Measurements from ENCODE around the gene FOXE3.

Gene FOXE3

DNA sequence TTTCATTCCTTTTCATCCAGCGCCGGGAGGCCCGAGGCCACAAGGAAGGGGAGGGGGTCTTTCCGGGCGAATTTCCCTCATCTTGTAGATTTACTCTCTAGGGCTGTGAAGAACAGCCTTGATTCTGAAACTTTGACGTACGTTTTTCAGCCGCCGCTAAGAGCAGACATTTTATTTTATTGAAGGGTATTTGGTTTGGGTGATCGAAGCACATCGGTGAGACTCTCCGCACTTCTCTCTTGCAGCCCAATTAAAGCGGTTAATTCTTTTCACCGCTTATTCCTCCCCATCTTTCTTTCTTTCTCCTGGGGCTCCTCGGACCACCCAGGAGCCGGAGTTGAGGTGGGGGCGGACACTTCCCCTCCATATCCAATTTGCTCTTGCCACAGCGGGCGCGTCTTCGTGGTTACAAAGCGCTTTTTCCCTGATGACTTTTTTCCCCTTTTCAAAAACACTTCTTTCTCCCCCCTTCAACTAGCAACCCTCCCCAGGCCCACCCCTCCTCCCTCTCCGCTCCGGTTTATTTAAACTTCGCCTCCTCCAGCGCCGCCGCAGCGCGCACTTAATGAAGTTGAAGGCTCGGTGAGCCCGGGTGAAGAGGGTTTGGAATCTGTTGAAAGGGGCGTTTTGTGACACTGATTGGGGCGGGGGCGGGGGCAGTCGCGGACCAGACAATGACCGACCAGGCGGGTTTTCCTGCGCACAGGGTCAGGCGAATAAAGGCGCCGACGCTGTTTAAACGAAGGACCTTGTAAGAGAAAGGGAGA, 27.6 kb downstream of the FOXE3 start:
- no peaks in the 10 kb centered on the region for H3K36me3 ChIP-seq (replicated peaks; ENCODE audit: insufficient read depth, low read length)
- H3K4me3 ChIP-seq (ENCODE audit: low read length): no peak overlapping the region
- no peak overlapping the region for H3K27ac ChIP-seq (ENCODE audit: low read length)
- no peaks in the 10 kb centered on the region for H3K4me1 ChIP-seq (ENCODE audit: low read length)
- no peak overlapping the region for H3K4me2 ChIP-seq (ENCODE audit: low read depth, low read length)
- H3K9ac ChIP-seq (ENCODE audit: low read length): no peak overlapping the region
- H3K9me3 ChIP-seq (replicated peaks; ENCODE audit: insufficient read depth, low read length): no peaks in the 10 kb centered on the region
- H3F3A ChIP-seq (ENCODE audit: insufficient read depth, low read length): no peaks in the 10 kb centered on the region
- no peaks in the 10 kb centered on the region for H4K20me1 ChIP-seq (ENCODE audit: insufficient read depth, low read length)
- H3K27me3 ChIP-seq (replicated peaks; ENCODE audit: insufficient read depth, low read length): peaks cover 30% of the 10 kb centered on the region
- no peaks in the 10 kb centered on the region for H3K79me2 ChIP-seq (ENCODE audit: low read length)
- TF ChIP-seq, protein P1, sequence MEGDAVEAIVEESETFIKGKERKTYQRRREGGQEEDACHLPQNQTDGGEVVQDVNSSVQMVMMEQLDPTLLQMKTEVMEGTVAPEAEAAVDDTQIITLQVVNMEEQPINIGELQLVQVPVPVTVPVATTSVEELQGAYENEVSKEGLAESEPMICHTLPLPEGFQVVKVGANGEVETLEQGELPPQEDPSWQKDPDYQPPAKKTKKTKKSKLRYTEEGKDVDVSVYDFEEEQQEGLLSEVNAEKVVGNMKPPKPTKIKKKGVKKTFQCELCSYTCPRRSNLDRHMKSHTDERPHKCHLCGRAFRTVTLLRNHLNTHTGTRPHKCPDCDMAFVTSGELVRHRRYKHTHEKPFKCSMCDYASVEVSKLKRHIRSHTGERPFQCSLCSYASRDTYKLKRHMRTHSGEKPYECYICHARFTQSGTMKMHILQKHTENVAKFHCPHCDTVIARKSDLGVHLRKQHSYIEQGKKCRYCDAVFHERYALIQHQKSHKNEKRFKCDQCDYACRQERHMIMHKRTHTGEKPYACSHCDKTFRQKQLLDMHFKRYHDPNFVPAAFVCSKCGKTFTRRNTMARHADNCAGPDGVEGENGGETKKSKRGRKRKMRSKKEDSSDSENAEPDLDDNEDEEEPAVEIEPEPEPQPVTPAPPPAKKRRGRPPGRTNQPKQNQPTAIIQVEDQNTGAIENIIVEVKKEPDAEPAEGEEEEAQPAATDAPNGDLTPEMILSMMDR (IDR thresholded peaks at IDR 0.05; ENCODE audit: low read length): no peak
- TF ChIP-seq EZH2 (optimal IDR thresholded peaks at IDR 0.05; ENCODE audit: low read depth, low read length): no peak
- no peak for TF ChIP-seq EZH2phosphoT487 (IDR thresholded peaks at IDR 0.05; ENCODE audit: low read length)
- no peak for DNase-seq
- no peak overlapping the region for H2AFZ ChIP-seq (ENCODE audit: low read length)
- H3K9me2 ChIP-seq (replicated peaks; ENCODE audit: insufficient read depth, low read length): no peaks in the 10 kb centered on the region

DNA sequence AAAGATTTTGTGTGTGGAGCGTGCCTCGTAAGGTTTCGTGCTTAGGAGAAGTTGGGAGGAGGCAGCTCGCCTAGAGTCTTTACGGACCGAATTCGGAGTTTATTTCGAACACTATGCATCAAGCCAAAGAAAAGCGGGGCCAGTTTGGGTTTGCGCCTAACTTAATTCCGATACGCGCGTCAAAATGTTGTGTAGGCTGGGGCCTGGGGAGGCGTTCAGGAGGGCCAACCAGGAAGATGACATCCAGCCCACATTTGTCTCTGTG, 28.1 kb downstream of the FOXE3 start:
- Histone ChIP-seq H2AFZ (ENCODE audit: low read length) (no peak overlapping the region), H3K4me3 (ENCODE audit: low read length) (no peak overlapping the region), H4K20me1 (ENCODE audit: insufficient read depth, low read length) (no peaks in the 10 kb centered on the region), H3K9me3 (replicated peaks; ENCODE audit: insufficient read depth, low read length) (no peaks in the 10 kb centered on the region), H3K9ac (ENCODE audit: low read length) (no peak overlapping the region), H3K27me3 (replicated peaks; ENCODE audit: insufficient read depth, low read length) (peaks cover 30% of the 10 kb centered on the region), H3F3A (ENCODE audit: insufficient read depth, low read length) (no peaks in the 10 kb centered on the region), H3K27ac (ENCODE audit: low read length) (no peak overlapping the region), H3K36me3 (replicated peaks; ENCODE audit: insufficient read depth, low read length) (no peaks in the 10 kb centered on the region), H3K4me2 (ENCODE audit: low read depth, low read length) (no peak overlapping the region), H3K4me1 (ENCODE audit: low read length) (no peaks in the 10 kb centered on the region), H3K79me2 (ENCODE audit: low read length) (no peaks in the 10 kb centered on the region), H3K9me2 (replicated peaks; ENCODE audit: insufficient read depth, low read length) (no peaks in the 10 kb centered on the region)
- DNase-seq: no peak
- no peak for TF ChIP-seq EZH2 (optimal IDR thresholded peaks at IDR 0.05; ENCODE audit: low read depth, low read length)
- TF ChIP-seq, protein P1 (IDR thresholded peaks at IDR 0.05; ENCODE audit: low read length): no peak
- TF ChIP-seq EZH2phosphoT487 (IDR thresholded peaks at IDR 0.05; ENCODE audit: low read length): no peak

DNA sequence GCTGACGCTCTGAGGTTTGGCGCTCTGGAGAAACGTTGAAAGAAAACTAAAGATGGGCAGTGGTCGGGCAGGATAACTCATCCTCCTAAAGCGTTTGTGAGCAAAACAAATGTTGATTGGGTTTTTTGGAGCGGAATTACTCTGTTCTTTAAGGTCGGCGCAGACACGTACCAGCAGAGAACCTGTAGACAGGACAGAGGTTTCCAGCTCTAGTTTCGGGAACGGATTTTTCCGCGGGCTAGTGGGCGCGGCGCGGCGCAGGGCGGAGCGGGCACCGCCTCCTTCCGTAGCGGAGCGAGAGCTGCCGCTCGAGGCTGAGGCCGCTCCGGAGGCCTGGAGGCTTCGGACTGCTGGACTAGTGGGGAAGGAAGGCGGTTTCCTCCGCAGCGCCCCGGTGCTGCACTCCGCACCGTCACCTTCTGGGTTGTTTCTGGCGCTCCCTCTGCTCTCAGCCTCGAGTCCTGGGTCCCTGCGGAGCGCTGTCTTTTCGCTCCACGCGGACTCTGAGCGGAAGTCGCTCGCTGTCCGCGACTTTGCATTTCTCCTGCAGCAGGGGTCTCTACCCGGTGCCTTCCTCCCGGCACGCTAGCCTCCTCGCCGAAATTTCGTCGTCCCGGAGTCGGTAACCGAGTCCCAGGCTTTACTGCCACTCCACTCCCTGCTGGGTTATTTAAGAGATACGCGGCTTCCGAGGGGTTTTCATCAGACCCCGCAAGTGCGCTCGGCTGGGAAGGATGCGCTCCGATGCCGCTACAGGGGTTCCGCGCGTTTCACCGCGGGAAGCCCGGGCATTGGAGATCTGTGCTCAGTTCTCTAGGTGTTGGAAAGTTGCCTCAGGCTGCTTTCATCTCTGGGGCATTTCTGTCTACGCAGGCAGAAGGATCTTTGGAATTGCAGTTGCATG, 28.7 kb downstream of the FOXE3 start:
- Histone ChIP-seq H3K27ac (ENCODE audit: low read length) (no peak overlapping the region), H3K9ac (ENCODE audit: low read length) (no peak overlapping the region), H3F3A (ENCODE audit: insufficient read depth, low read length) (no peaks in the 10 kb centered on the region), H3K79me2 (ENCODE audit: low read length) (no peaks in the 10 kb centered on the region), H3K4me2 (ENCODE audit: low read depth, low read length) (no peak overlapping the region), H3K4me1 (ENCODE audit: low read length) (no peaks in the 10 kb centered on the region), H2AFZ (ENCODE audit: low read length) (no peak overlapping the region), H3K9me2 (replicated peaks; ENCODE audit: insufficient read depth, low read length) (no peaks in the 10 kb centered on the region), H3K4me3 (ENCODE audit: low read length) (no peak overlapping the region), H3K9me3 (replicated peaks; ENCODE audit: insufficient read depth, low read length) (no peaks in the 10 kb centered on the region), H4K20me1 (ENCODE audit: insufficient read depth, low read length) (no peaks in the 10 kb centered on the region), H3K27me3 (replicated peaks; ENCODE audit: insufficient read depth, low read length) (peaks cover 30% of the 10 kb centered on the region), H3K36me3 (replicated peaks; ENCODE audit: insufficient read depth, low read length) (no peaks in the 10 kb centered on the region)
- TF ChIP-seq EZH2 (optimal IDR thresholded peaks at IDR 0.05; ENCODE audit: low read depth, low read length) (no peak), EZH2phosphoT487 (IDR thresholded peaks at IDR 0.05; ENCODE audit: low read length) (no peak)
- TF ChIP-seq, protein P1 (IDR thresholded peaks at IDR 0.05; ENCODE audit: low read length): no peak
- no peak for DNase-seq
